Femur (tissue), 1 donor: Measurements from ENCODE around the gene URI1.
"Not testable (repeated sequence)": the region's sequence is repeated elsewhere in the genome, so short reads cannot be mapped to it uniquely, and the experiment has no call there.

Experiments used
- DNase-seq: peaks from one replicate; pipeline ENCODE4 v3.0.0-alpha.2; 2017

The URI1 gene

DNA sequence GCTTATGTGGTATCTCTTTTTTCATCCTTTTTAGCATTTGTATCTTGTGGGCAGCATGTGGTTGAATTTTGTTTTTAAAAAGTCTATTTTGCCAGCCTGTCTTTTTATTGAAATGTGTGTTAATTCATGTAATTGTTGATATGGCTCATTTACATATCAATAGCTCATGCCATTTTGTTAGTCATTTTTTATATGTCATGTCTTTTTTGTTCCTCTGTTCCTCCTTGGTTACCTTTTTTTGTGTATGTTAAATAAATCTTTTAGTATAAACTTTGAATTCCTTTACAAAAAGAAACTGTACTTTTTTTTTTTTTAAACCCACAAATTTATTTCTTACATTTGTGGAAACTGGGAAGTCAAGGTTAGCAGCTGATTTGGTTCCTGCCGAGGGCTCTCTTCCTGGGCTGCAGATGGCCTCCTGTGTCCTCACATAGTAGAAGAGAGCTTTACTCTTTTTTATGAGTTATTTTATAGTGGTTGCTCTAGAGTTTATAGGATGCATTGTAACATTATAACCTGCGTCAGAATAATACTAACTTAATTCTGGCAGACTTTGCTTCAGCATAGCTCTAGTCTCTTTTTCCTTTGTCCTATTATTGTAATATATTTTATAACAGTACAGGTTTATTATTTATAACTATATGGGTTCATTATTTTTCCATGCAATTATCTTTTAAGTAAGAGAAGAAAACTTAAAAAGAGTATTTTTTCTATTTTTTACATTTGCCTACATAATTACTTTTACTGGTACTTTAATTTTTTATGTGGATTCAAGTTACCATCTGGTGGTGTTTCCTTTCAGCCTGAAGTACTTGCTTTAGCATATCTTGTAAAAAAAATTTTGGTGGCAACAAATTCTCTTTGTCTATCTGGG, 86.3 kb downstream of the URI1 start:
- no peak for DNase-seq

- no peak for DNase-seq
These were observed 86.9 kb downstream of the URI1 start for GRCh38 chr19:30028992-30029343.

- DNase-seq: no peak
These were observed 87.9 kb downstream of the URI1 start for GRCh38 chr19:30029721-30030510.

- DNase-seq: no peak
These were observed 92.3 kb downstream of the URI1 start for GRCh38 chr19:30034321-30034720.

GRCh38 chr19:30036154-30037129, 94.4 kb downstream of the URI1 start:
- no peak for DNase-seq

DNA sequence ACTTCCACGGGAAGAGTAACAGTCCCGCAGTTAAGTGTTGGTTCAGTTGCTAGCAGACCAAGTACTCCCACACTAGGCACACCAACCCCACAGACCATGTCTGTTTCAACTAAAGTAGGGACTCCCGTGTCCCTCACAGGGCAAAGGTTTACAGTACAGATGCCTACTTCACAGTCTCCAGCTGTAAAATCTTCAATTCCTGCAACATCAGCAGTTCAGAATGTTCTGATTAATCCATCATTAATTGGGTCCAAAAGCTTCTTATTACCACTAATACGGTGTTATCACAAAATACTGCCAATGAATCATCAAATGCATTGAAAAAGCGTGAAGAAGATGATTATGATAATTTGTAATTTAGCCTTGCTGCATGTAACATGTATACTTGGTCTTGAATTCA, 95.8 kb downstream of the URI1 start:
- DNase-seq: no peak

GRCh38 chr19:30041931-30042330, 99.9 kb downstream of the URI1 start:
- not testable (repeated sequence) for DNase-seq

- DNase-seq: not testable (repeated sequence)
These were observed 101.0 kb downstream of the URI1 start for GRCh38 chr19:30043008-30043407.

- no peak for DNase-seq
These were observed 102.5 kb downstream of the URI1 start for GRCh38 chr19:30044273-30045248.

DNA sequence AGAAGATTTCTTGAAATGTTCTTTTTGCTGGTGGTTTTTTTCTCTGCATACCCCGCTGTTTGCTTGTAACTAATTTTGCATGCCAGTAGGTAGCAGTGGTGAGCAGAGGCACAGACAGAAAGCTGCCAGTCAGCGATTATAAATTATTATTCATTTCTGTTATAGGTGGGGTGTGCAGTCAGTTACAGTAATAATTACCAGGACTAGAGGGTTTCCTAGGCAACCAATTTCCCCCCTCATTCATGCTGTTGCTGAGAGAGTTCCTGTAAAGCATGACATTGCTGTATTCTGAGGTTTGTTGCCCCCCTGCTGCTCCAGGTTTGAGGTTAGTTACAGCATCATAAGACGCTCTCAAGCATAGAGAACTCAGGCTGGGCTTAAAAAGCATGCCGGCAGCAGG, 104.5 kb downstream of the URI1 start:
- DNase-seq: no peak

GRCh38 chr19:30047432-30047831, 105.4 kb downstream of the URI1 start:
- no peak for DNase-seq

- no peak for DNase-seq
These were observed 107.2 kb downstream of the URI1 start for GRCh38 chr19:30049226-30049625.

DNA sequence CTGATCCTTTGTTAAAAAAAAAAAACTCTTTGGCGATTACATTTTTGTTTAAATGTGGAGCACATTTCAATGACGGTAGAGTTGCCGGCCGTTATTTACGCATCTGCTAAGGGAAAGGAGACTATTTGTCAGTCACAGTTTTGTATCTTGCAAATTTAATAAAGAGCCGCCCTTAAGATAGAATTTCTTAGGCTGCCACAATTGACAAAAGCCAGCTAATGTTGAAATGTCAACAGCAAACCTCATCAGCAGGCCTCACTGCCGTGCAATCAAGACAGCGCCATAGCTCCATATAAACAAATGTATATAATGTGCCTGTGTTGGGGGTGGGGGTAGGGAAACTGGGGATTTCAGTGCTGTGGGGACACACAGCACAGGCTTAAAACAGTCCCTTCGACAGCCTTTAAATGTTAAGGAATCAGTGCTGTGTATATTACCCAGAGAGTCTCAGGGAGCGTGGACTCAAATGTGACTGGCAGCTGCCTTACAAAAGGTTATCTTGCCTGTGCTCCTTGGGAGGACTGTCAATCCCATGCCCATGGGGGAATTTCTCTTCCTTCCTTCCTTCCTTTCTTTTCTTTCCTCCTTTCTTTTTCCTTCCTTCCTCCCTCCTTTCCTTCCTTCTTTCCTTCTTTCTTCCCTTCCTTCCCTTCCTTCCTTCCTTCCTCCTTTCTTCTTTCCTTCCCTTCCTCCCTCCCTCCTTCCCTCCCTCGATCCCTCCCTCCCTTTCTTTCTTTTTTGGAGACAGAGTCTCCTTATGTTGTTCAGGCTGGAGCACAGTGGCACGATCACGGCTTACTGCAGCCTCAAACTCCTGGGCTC, 108.0 kb downstream of the URI1 start:
- DNase-seq: no peak

- DNase-seq: no peak
These were observed 110.4 kb downstream of the URI1 start for GRCh38 chr19:30052122-30053075.

GRCh38 chr19:30053558-30053957, 111.5 kb downstream of the URI1 start:
- DNase-seq: no peak

DNA sequence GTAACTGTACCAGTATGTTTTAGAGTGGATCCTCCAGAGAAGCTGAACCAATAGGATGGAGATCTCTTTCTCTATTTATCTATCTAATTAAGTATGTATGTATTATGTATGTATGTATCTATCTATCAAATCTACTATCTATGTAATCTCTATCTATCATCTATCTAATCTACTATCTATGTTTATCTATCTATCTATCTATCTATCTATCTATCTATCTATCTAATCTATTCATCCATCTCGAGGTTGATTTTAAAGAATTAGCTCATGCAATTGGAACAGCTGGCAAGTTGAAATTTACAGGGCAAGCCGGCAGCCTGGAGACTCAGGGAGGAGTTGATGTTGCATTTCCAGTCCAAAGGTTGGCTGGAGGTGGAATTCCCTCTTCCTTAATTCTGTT, 112.2 kb downstream of the URI1 start:
- DNase-seq: no peak

GRCh38 chr19:30056580-30056979, 114.5 kb downstream of the URI1 start:
- DNase-seq: no peak

- DNase-seq: no peak
These were observed 117.9 kb downstream of the URI1 start for GRCh38 chr19:30059741-30060457.
